Memory B cell (primary cell): ENCODE data around the gene ST8SIA5.

Source experiments
- ATAC-seq: fragments of 150-1000 bp; cut with Tn5 transposase; 2 replicates; pipeline ENCODE4 v1.10.0; 2021; ENCODE audit warnings: low read depth, mild to moderate bottlenecking, moderate library complexity
- DNase-seq, 2 donors: peaks; one replicate each; pipeline ENCODE4 v3.0.0; 2022; ENCODE audit warnings: low spot score in 2 of 2
- H3K27ac Mint-ChIP-seq: one replicate; pipeline ENCODE4 v1.8.0; 2022; ENCODE audit warnings: mild to moderate bottlenecking, moderate library complexity, mixed read lengths
- H3K27me3 Mint-ChIP-seq: one replicate; pipeline ENCODE4 v1.8.0; 2022; ENCODE audit warnings: mixed read lengths
- H3K36me3 Mint-ChIP-seq: one replicate; pipeline ENCODE4 v1.8.0; 2022; ENCODE audit warnings: mild to moderate bottlenecking, mixed read lengths
- H3K4me1 Mint-ChIP-seq: one replicate; pipeline ENCODE4 v1.8.0; 2022; ENCODE audit warnings: mixed read lengths
- H3K4me3 Mint-ChIP-seq: one replicate; pipeline ENCODE4 v1.8.0; 2022; ENCODE audit warnings: mild to moderate bottlenecking, moderate library complexity, mixed read lengths
- H3K9me3 Mint-ChIP-seq: one replicate; pipeline ENCODE4 v1.8.0; 2022; ENCODE audit warnings: mixed read lengths

The ST8SIA5 gene

GRCh38 chr18:46756025-46756558 is 761 bp downstream of the ST8SIA5 start:
- peaks cover 4% of the 10 kb centered on the region for H3K9me3 Mint-ChIP-seq
- DNase-seq, result no peak
- peak overlapping the region; percentile 41 for H3K4me3 Mint-ChIP-seq
- ATAC-seq, result no peak
- no peak overlapping the region for H3K27ac Mint-ChIP-seq
- no peaks in the 10 kb centered on the region for H3K36me3 Mint-ChIP-seq
- peaks cover 16% of the 10 kb centered on the region for H3K4me1 Mint-ChIP-seq
- H3K27me3 Mint-ChIP-seq, result peaks cover 26% of the 10 kb centered on the region

DNA sequence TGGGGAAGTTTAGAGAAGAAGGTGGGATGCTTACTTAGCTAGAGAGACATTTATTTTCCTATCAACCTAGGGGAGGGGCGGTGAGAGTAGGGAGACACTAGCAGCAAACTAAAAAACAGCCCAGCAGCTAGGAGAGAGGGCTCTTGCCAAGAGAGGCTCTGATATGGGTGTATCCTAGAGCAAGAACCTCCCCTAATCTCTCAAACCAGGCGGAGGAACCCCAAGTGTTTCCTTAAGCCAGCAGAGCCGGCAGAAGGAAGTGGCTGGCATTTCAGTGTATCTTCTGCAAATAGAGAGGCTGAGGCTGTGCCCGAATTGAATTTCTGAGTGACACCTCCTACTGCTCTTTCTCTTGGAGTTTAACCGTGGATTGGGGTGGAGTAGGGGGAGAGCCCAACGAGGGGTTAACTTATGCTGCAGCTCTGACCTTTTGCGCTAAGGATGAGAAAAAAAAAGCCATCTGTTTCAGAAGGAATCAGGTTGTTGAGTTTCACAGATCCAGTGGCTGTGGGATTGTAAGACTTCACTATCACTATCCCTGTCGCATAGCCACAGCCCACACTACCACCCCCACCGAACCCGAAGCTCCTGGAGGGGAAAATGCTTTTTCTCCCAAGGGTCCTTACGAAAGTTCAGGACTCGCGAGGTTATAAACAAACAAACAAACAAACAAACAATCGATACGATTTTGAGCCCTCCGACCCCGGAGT is 1.4 kb downstream of the ST8SIA5 start:
- H3K36me3 Mint-ChIP-seq, result no peaks in the 10 kb centered on the region
- peaks cover 29% of the 10 kb centered on the region for H3K27me3 Mint-ChIP-seq
- H3K4me3 Mint-ChIP-seq, result peak overlapping the region; percentile 41
- DNase-seq (no peak), ATAC-seq (no peak)
- peaks cover 16% of the 10 kb centered on the region for H3K4me1 Mint-ChIP-seq
- H3K27ac Mint-ChIP-seq, result no peak overlapping the region
- peaks cover 4% of the 10 kb centered on the region for H3K9me3 Mint-ChIP-seq

- H3K27me3 Mint-ChIP-seq, result peaks cover 30% of the 10 kb centered on the region
- no peaks in the 10 kb centered on the region for H3K36me3 Mint-ChIP-seq
- H3K9me3 Mint-ChIP-seq, result peaks cover 4% of the 10 kb centered on the region
- H3K27ac Mint-ChIP-seq, result no peak overlapping the region
- H3K4me3 Mint-ChIP-seq, result no peak overlapping the region
- ATAC-seq (no peak), DNase-seq (no peak)
- peaks cover 16% of the 10 kb centered on the region for H3K4me1 Mint-ChIP-seq
Observed at GRCh38 chr18:46754661-46755292, 2.1 kb downstream of the ST8SIA5 start.

- Mint-ChIP-seq H3K4me1 (peaks cover 16% of the 10 kb centered on the region), H3K9me3 (peaks cover 4% of the 10 kb centered on the region), H3K27ac (no peak overlapping the region), H3K36me3 (no peaks in the 10 kb centered on the region), H3K27me3 (peaks cover 27% of the 10 kb centered on the region), H3K4me3 (no peak overlapping the region)
- ATAC-seq (peak; percentile 14), DNase-seq (no peak)
Observed at GRCh38 chr18:46754188-46754587, 2.7 kb downstream of the ST8SIA5 start.

DNA sequence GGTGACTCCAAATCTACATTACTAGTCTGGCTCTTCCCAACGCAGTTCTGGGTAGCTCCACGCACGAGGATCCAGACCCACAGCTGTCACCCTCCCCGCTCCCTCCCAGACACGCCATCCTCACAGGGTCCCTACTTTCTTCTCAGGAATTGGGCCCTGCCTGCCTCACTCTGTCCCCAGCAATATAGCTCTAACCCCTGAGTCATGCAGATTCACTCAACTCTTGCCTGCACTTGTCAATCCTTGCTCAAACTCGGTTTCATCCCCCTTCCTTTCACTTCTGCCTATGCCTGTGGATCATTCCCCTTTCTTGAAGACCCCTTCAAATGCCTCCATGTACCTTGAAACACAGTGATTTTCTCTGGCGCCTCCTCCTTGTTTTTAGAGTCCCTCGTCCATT is 5.0 kb downstream of the ST8SIA5 start:
- DNase-seq (no peak), ATAC-seq (no peak)
- peaks cover 4% of the 10 kb centered on the region for H3K9me3 Mint-ChIP-seq
- no peak overlapping the region for H3K27ac Mint-ChIP-seq
- no peaks in the 10 kb centered on the region for H3K36me3 Mint-ChIP-seq
- H3K4me1 Mint-ChIP-seq, result peaks cover 10% of the 10 kb centered on the region
- peaks cover 16% of the 10 kb centered on the region for H3K27me3 Mint-ChIP-seq
- H3K4me3 Mint-ChIP-seq, result no peak overlapping the region

DNA sequence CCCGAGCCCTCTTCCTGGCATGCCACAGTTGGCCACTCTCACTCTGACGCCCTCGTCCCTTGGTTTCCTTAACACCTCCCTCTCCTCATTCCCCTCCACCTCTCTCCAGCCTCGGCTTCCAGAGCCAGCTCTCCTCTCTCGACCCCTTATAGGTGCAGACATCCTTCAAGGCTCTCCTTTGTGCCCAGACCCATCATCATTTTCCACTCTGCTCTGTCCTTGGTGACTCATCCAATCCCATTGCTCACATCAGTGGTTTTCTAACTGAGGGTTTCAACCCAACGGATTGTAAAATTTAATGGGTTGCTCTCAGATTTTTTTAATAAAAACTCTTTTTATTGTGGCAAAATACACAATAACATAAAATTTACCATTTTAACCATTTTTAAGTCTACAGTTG is 6.2 kb downstream of the ST8SIA5 start:
- Mint-ChIP-seq H3K4me1 (peaks cover 10% of the 10 kb centered on the region), H3K4me3 (no peak overlapping the region), H3K27me3 (peaks cover 11% of the 10 kb centered on the region), H3K36me3 (peaks cover 2% of the 10 kb centered on the region), H3K9me3 (peaks cover 4% of the 10 kb centered on the region), H3K27ac (no peak overlapping the region)
- DNase-seq, result no peak
- no peak for ATAC-seq

GRCh38 chr18:46748466-46748865 is 8.4 kb downstream of the ST8SIA5 start:
- H3K9me3 Mint-ChIP-seq, result peaks cover 4% of the 10 kb centered on the region
- peaks cover 12% of the 10 kb centered on the region for H3K27me3 Mint-ChIP-seq
- H3K4me1 Mint-ChIP-seq, result no peaks in the 10 kb centered on the region
- H3K4me3 Mint-ChIP-seq, result no peak overlapping the region
- ATAC-seq (no peak), DNase-seq (no peak)
- H3K36me3 Mint-ChIP-seq, result peaks cover 2% of the 10 kb centered on the region
- H3K27ac Mint-ChIP-seq, result no peak overlapping the region

DNA sequence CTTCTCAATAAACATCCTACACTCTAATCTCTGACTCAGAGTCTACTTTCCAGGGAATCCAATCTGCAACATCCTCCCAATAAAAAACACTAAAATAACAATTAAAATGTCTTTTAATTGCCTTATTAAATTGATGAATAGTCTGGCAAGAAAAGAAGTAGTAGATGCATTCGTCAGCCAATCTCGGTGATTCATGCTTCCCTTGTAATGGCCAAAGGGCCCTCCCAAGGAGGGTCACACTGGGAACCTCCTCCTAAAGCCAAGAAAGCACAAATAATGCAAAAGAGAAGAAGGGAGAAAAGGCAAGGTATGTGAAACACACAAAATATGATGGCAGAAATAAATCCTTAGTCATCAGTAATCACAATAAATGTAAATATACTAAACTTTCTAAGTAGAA is 16.8 kb downstream of the ST8SIA5 start:
- no peaks in the 10 kb centered on the region for H3K36me3 Mint-ChIP-seq
- no peak overlapping the region for H3K4me3 Mint-ChIP-seq
- H3K27me3 Mint-ChIP-seq, result peaks cover 17% of the 10 kb centered on the region
- ATAC-seq (no peak), DNase-seq (no peak)
- no peak overlapping the region for H3K27ac Mint-ChIP-seq
- peaks cover 1% of the 10 kb centered on the region for H3K9me3 Mint-ChIP-seq
- no peaks in the 10 kb centered on the region for H3K4me1 Mint-ChIP-seq

DNA sequence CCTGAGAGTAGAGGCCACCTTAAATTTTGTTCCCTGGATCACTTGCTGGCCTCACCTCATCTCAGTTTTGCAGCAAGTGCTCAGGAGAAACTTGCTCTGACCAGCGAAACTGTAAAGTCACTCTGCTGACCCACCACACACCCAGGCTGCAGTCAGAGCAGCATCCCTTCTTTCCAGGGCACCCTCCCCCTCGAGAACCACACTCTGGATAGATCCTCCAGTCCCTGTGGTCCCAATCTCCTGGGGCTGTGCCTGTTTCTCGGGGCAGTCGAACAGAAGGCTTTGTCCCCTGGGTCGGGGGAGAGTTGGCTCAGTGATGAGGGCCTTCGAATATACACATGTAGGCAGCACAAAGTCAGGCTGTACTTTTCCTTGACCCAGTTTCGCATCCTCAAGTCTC is 18.4 kb downstream of the ST8SIA5 start:
- Mint-ChIP-seq H3K4me1 (no peaks in the 10 kb centered on the region), H3K9me3 (peaks cover 1% of the 10 kb centered on the region), H3K36me3 (no peaks in the 10 kb centered on the region), H3K27me3 (peaks cover 14% of the 10 kb centered on the region), H3K4me3 (no peak overlapping the region), H3K27ac (no peak overlapping the region)
- ATAC-seq (no peak), DNase-seq (no peak)

DNA sequence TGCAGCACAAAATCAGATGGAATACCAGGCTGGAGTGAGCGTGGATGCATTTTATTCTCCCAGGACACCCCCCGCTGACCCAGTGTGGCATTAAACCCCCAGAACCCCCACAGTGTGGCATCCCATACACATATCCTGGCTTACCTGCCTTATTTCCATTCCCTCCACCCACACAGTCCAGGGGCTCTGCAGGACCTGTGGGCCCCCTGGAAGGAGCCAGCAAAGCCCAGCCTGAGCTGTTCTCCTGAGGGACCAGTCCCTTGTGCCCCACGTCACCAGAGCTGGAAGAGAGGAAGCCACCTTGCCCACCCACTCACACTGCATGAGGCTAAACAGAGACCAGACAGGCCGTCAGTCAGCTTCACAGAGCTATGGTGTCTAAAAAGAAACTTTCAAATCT is 20.1 kb downstream of the ST8SIA5 start:
- no peak overlapping the region for H3K4me3 Mint-ChIP-seq
- H3K36me3 Mint-ChIP-seq, result no peaks in the 10 kb centered on the region
- H3K4me1 Mint-ChIP-seq, result no peaks in the 10 kb centered on the region
- peaks cover 1% of the 10 kb centered on the region for H3K9me3 Mint-ChIP-seq
- ATAC-seq (no peak), DNase-seq (no peak)
- H3K27ac Mint-ChIP-seq, result no peak overlapping the region
- peaks cover 14% of the 10 kb centered on the region for H3K27me3 Mint-ChIP-seq

DNA sequence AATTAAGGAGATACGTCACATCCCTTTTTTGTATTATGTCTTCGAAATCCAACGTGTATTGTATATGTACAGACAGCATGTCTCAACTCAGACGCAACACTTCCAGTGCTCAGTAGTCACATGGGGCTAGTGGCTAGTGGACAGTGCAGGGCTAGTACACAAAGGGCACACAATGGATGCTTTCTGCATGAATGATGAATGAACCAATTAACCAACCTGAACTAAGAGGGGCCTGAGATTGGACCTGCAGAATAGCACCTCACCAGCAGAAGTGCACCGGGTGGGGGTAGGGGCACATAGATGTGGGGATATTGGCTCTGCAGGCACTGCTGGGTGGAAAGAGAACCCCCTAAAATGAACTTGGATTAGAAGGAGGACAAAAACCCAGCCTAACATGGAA is 20.7 kb downstream of the ST8SIA5 start:
- Mint-ChIP-seq H3K4me1 (no peaks in the 10 kb centered on the region), H3K27ac (no peak overlapping the region), H3K4me3 (no peak overlapping the region), H3K36me3 (no peaks in the 10 kb centered on the region), H3K9me3 (peaks cover 1% of the 10 kb centered on the region), H3K27me3 (peaks cover 14% of the 10 kb centered on the region)
- ATAC-seq (no peak), DNase-seq (no peak)

DNA sequence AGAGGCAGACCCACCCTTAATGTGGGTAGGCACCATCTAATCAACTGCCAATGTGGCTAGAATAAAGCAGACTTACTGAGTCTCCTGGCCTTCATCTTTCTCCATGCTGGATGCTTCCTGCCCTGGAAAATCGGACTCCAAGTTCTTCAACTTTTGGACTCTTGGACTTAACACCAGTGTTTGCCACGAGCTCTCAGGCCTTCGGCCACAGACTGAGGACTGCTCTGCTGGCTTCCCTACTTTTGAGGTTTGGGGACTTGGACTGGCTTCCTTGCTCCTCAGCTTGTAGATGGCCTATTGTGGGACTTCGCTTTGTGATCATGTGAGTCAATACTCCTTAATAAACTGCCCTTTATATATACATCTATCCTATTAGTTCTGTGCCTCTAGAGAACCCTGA is 21.9 kb downstream of the ST8SIA5 start:
- Mint-ChIP-seq H3K9me3 (peaks cover 3% of the 10 kb centered on the region), H3K27ac (no peak overlapping the region), H3K4me1 (no peaks in the 10 kb centered on the region), H3K4me3 (no peak overlapping the region), H3K36me3 (no peaks in the 10 kb centered on the region), H3K27me3 (peaks cover 14% of the 10 kb centered on the region)
- ATAC-seq (no peak), DNase-seq (no peak)

GRCh38 chr18:46733872-46734271 is 23.0 kb downstream of the ST8SIA5 start:
- no peak for ATAC-seq
- H3K27me3 Mint-ChIP-seq, result peaks cover 12% of the 10 kb centered on the region
- no peaks in the 10 kb centered on the region for H3K4me1 Mint-ChIP-seq
- no peak overlapping the region for H3K4me3 Mint-ChIP-seq
- H3K36me3 Mint-ChIP-seq, result no peaks in the 10 kb centered on the region
- DNase-seq, result no peak
- peaks cover 5% of the 10 kb centered on the region for H3K9me3 Mint-ChIP-seq
- no peak overlapping the region for H3K27ac Mint-ChIP-seq

DNA sequence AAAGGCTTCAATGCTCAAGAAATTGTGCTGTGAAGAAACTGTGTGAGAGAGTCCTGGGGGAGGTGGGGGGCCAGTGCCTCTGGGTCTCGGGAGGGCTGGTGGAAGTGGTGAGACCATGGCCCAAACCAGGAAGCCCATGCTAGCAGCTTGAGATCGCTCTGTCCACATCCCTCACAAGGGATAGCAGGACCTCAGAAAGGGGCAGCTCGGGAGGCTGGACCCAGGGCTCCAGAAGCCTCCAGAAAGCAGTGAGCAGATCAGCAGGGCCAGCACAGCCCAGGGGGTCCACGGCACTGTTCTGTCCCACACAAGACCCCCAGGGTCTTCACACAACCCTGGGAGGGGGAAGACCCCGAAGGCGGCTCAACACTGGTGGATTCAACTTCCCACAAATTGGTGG is 24.1 kb downstream of the ST8SIA5 start:
- ATAC-seq, result no peak
- no peaks in the 10 kb centered on the region for H3K4me1 Mint-ChIP-seq
- no peaks in the 10 kb centered on the region for H3K36me3 Mint-ChIP-seq
- no peak overlapping the region for H3K27ac Mint-ChIP-seq
- no peak overlapping the region for H3K4me3 Mint-ChIP-seq
- DNase-seq, result no peak
- peaks cover 5% of the 10 kb centered on the region for H3K9me3 Mint-ChIP-seq
- H3K27me3 Mint-ChIP-seq, result peaks cover 10% of the 10 kb centered on the region

DNA sequence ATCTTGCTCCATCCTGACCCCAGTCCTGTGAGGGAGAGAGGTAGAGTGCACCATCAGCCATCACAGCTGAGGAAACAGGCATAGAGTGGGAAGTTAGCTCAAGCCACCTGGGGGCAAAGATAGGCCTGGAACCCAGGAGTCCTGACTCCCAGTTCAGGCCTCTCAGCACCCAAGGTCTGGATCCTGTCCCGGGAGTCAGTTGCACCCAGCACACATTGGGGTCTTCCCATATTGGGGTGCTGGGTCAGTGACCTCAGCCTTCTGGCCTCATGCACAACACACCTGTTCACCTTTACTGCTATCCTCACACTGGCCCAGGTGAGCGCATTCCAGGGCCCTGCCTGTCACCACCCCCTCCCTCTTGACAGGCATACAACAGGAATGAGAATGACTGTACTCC is 24.7 kb downstream of the ST8SIA5 start:
- Mint-ChIP-seq H3K4me3 (no peak overlapping the region), H3K27me3 (peaks cover 10% of the 10 kb centered on the region), H3K4me1 (no peaks in the 10 kb centered on the region), H3K27ac (no peak overlapping the region), H3K9me3 (peaks cover 5% of the 10 kb centered on the region), H3K36me3 (no peaks in the 10 kb centered on the region)
- ATAC-seq, result no peak
- DNase-seq, result no peak
